GM19240 (cell line): Measurements from ENCODE around the gene GNA15.
"Not testable (repeated sequence)": the region's sequence is repeated elsewhere in the genome, so short reads cannot be mapped to it uniquely, and the experiment has no call there.

ENCODE experiments used
- DNase-seq: peaks from one replicate; pipeline ENCODE4 v3.0.0; 2011; ENCODE audit warnings: low spot score; ENCODE audit not compliant: insufficient read length

GNA15 gene

GRCh38 chr19:3149526-3150505 lies 14.0 kb downstream of the GNA15 start:
- DNase-seq, result no peak

GRCh38 chr19:3150739-3151329 lies 15.0 kb downstream of the GNA15 start:
- no peak for DNase-seq

GRCh38 chr19:3151563-3152418 lies 16.0 kb downstream of the GNA15 start:
- DNase-seq, result no peak

- DNase-seq, result no peak
These were observed 16.6 kb downstream of the GNA15 start for GRCh38 chr19:3152419-3152780.

DNA sequence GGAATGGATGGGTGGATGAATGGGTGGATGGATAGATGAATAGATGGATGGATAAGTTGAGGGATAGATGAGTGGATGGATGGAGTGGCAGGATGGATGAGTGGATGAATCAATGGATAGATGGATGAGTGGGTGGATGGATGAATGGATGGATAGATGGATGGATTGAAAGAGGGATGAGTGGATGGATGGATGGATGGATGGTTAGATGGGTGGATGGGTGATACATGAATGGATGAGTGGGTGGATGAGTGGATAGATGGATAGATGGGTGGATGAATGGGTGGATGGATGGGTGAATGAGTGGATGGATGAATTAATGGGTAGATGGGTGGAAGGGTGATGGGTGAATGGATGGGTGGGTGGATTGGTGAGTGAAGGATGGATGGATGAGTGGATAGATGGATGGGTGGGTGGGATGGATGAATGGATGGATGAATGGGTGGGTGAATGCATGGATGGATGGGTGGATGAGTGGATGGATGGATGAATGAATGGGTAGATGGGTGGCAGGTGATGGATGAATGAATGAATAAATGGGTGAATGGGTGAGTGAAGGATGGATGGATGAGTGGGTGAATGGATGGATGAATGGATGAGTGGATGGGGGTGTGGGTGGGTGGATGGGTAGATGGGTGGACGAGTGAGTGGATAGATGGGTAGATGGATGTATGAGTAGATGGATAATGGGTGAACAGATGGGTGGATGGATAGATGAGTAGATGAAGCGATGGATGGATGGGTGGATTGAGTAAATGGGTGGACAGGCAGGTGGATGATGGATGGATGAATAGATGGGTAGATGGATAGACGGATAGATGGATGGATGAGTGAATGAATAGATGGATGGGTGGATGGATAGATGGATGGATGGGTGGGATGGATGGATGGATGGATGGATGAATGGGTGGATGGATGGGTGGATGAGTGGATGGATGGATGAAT lies 17.7 kb downstream of the GNA15 start:
- no peak for DNase-seq

- not testable (repeated sequence) for DNase-seq
These were observed 18.6 kb downstream of the GNA15 start for GRCh38 chr19:3154447-3154846.

DNA sequence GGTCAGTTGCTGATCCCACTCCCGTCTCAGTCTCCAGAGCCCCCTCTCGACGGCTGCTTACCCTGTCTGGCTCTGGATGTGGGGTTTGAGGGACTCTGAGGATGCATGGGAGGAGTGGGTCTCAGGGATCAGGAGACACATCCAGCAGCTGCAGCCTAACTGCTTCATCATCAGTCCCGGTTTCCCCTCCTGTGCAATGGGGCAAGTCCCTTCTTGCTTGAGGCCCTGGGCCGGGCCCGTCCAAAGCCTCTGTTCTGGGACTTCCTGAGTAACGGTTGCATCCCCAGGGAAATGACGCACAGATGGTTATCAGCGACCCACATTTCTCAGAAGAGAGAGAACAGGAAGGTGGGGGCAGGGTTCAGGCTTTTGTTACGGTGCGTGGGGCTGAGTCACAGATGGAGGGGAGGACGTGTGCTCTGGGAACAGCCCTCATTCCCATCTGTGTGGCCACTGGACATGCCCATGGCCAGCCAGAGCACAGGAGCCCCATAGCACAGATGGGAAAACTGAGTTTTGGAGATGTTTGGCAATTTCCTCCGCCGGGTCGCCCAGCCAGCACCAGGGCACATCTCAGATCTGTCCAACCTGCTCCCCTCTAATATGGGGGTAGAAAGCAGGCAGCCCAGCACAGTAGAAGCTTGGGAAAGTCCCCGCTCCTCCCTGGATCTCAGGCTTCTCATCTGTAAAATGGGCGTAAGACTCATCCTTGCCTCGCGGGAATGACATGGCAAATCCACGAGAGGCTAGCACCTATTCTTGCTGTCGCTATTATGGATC lies 19.3 kb downstream of the GNA15 start:
- peak; percentile 65 for DNase-seq

DNA sequence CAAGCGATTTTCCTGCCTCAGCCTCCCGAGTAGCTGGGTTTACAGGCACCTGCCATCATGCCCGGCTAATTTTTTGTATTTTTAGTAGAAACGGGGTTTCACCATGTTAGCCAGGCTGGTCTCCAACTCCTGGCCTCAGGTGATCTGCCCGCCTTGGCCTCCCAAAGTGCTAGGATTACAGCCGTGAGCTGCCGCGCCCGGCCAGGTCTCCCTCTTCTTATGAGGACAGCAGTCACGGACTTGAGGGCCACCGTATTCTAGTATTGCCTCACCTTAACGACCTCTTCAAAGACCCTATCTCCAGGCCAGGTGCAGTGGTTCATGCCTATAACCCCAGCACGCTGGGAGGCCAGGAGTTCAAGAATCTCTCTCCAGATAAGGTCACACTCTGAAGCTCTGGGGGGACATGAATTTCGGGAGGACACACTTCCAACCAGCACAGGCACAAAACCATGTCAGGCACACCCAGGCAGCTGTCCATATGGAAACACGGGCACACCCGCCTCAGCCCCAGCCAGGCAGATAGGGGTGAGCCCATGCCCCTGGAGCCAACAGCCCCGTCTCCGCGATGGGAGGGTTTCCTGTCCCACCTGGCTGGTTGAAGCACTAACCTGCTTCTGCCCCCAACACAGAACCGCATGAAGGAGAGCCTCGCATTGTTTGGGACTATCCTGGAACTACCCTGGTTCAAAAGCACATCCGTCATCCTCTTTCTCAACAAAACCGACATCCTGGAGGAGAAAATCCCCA lies 21.4 kb downstream of the GNA15 start:
- no peak for DNase-seq

- no peak for DNase-seq
These were observed 23.7 kb downstream of the GNA15 start for GRCh38 chr19:3159565-3159964.

- DNase-seq, result no peak
These were observed 24.4 kb downstream of the GNA15 start for GRCh38 chr19:3160219-3160618.

GRCh38 chr19:3161453-3161852 lies 25.6 kb downstream of the GNA15 start:
- DNase-seq, result no peak

DNA sequence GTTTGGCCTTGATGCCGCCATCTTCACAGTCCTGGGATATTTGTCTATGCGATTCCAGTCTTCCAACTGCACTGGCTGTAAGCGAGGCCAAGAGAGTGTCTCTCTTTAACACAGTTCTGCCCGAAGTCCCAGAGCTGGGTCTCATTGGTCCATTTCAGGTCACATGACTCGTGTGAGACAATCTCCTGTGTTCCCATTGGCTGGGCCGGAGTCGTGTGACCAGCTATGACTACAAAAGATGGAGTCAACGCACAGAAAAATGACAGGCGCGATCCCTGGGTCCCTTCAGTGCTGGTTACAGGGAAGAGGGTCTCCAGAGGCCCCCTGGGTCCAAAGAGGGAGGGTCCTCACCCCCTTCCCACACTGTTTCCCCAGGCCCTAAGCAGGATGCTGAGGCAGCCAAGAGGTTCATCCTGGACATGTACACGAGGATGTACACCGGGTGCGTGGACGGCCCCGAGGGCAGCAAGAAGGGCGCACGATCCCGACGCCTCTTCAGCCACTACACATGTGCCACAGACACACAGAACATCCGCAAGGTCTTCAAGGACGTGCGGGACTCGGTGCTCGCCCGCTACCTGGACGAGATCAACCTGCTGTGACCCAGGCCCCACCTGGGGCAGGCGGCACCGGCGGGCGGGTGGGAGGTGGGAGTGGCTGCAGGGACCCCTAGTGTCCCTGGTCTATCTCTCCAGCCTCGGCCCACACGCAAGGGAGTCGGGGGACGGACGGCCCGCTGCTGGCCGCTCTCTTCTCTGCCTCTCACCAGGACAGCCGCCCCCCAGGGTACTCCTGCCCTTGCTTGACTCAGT lies 26.8 kb downstream of the GNA15 start:
- no peak for DNase-seq

DNA sequence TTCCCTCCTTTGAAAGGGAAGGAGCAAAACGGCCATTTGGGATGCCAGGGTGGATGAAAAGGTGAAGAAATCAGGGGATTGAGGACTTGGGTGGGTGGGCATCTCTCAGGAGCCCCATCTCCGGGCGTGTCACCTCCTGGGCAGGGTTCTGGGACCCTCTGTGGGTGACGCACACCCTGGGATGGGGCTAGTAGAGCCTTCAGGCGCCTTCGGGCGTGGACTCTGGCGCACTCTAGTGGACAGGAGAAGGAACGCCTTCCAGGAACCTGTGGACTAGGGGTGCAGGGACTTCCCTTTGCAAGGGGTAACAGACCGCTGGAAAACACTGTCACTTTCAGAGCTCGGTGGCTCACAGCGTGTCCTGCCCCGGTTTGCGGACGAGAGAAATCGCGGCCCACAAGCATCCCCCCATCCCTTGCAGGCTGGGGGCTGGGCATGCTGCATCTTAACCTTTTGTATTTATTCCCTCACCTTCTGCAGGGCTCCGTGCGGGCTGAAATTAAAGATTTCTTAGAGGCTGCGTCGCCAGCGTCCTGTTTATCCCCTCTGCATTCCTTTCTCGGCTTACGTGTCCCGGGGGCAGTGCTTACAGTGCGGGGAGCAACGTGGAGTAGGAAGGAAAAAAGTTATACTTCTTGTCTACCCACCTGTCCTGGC lies 27.5 kb downstream of the GNA15 start:
- peak; percentile 85 for DNase-seq

DNA sequence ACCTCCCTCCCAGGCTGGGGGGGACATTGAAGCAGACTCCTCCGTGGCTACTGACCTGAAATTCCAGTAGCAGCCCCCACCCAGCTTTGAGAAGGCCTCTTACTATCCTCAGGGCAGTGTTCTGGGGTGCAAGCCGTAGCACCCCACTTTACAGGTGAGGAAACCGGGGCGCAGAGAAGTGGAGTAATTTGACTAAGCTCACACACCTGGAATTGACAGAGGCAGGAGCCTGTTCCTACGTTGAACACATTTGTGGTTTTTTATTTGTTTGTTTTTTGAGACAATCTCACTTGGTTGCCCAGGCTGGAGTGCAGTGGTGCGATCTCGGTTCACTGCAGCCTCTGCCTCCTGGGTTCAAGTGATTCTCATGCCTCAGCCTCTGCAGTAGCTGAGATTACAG lies 28.1 kb downstream of the GNA15 start:
- no peak for DNase-seq

- DNase-seq, result no peak
These were observed 31.9 kb downstream of the GNA15 start for GRCh38 chr19:3167533-3168272.

DNA sequence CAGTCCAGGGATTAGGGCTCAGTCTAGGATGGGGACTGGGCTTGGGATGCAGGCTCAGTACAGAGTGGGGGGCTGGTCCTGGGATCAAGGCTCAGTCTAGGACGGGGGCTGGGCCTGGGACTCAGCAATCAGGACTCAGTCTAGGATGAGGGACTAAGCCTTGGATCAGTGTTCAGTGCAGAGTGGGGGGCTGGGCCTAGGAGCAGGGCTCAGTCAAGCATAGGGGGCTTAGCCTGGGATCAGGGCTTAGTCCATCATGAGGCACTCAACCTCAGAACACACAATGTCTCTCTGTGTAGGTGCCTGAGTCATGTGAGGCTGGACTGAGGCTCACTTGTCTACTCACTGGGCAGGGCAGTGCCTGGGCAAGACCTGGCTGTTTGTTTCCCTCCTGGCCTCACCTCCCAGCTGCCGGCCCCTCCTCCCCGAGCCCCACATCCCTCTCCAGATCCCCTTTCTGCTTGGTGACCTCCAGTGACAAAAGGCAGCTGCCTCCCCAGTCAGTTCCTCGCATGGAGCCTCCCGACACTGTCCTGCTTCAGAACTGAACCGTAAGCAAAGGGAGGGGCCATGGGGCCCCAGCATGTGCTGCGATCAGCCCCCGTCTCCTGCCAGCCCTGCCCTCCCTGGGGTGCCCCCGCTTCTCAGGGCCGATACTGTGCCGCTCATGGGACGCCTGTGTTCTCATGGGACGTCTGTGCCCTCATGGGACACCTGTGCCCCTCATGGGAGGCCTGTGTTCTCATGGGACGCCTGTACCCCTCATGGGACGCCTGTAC lies 36.2 kb downstream of the GNA15 start:
- no peak for DNase-seq

- not testable (repeated sequence) for DNase-seq
These were observed 36.8 kb downstream of the GNA15 start for GRCh38 chr19:3172673-3173000.
